ENCODE results near the gene ODAD3.
"Not testable (repeated sequence)": the region's sequence is repeated elsewhere in the genome, so short reads cannot be mapped to it uniquely, and the experiment has no call there.

The ODAD3 gene

GRCh38 chr19:11473725-11474124 is 38.8 kb upstream of the ODAD3 start:
- no peak for TF ChIP-seq POLR2A (IDR thresholded peaks at IDR 0.05; ENCODE audit: low read length)
- no peak for TF ChIP-seq GATA1 (IDR thresholded peaks at IDR 0.05; ENCODE audit: low read depth, low read length)
- DNase-seq, result no peak

- DNase-seq, result not testable (repeated sequence)
These were observed 33.4 kb upstream of the ODAD3 start for GRCh38 chr19:11468266-11468845.

GRCh38 chr19:11465600-11465999 is 30.7 kb upstream of the ODAD3 start:
- no peak for DNase-seq
- TF ChIP-seq POLR2A (IDR thresholded peaks at IDR 0.05; ENCODE audit: low read length) (no peak), GATA1 (IDR thresholded peaks at IDR 0.05; ENCODE audit: low read depth, low read length) (no peak)

GRCh38 chr19:11464333-11465265 is 29.7 kb upstream of the ODAD3 start:
- no peak for DNase-seq
- no peak for TF ChIP-seq GATA1 (IDR thresholded peaks at IDR 0.05; ENCODE audit: low read depth, low read length)
- TF ChIP-seq POLR2A (IDR thresholded peaks at IDR 0.05; ENCODE audit: low read length), result no peak

GRCh38 chr19:11463391-11463790 is 28.5 kb upstream of the ODAD3 start:
- no peak for DNase-seq
- no peak for TF ChIP-seq POLR2A (IDR thresholded peaks at IDR 0.05; ENCODE audit: low read length)
- TF ChIP-seq GATA1 (IDR thresholded peaks at IDR 0.05; ENCODE audit: low read depth, low read length), result no peak

- TF ChIP-seq GATA1 (IDR thresholded peaks at IDR 0.05; ENCODE audit: low read depth, low read length), result no peak
- TF ChIP-seq POLR2A (IDR thresholded peaks at IDR 0.05; ENCODE audit: low read length), result no peak
- no peak for DNase-seq
These were observed 26.5 kb upstream of the ODAD3 start for GRCh38 chr19:11461453-11461852.

- TF ChIP-seq GATA1 (IDR thresholded peaks at IDR 0.05; ENCODE audit: low read depth, low read length) (no peak), POLR2A (IDR thresholded peaks at IDR 0.05; ENCODE audit: low read length) (no peak)
- peak in 1 of 2 experiments; percentile 45 for DNase-seq
These were observed 25.3 kb upstream of the ODAD3 start for GRCh38 chr19:11460207-11460606.

- DNase-seq, result not testable (repeated sequence)
These were observed 24.0 kb upstream of the ODAD3 start for GRCh38 chr19:11458912-11459311.

- no peak for DNase-seq
- TF ChIP-seq GATA1 (IDR thresholded peaks at IDR 0.05; ENCODE audit: low read depth, low read length) (no peak), POLR2A (IDR thresholded peaks at IDR 0.05; ENCODE audit: low read length) (no peak)
These were observed 23.4 kb upstream of the ODAD3 start for GRCh38 chr19:11458236-11458900.

- no peak for DNase-seq
- TF ChIP-seq GATA1 (IDR thresholded peaks at IDR 0.05; ENCODE audit: low read depth, low read length) (no peak), POLR2A (IDR thresholded peaks at IDR 0.05; ENCODE audit: low read length) (no peak)
These were observed 22.9 kb upstream of the ODAD3 start for GRCh38 chr19:11457831-11458230.

- DNase-seq, result no peak
- TF ChIP-seq POLR2A (IDR thresholded peaks at IDR 0.05; ENCODE audit: low read length), result no peak
- TF ChIP-seq GATA1 (IDR thresholded peaks at IDR 0.05; ENCODE audit: low read depth, low read length), result no peak
These were observed 22.2 kb upstream of the ODAD3 start for GRCh38 chr19:11457115-11457514.

GRCh38 chr19:11456659-11457058 is 21.7 kb upstream of the ODAD3 start:
- TF ChIP-seq GATA1 (IDR thresholded peaks at IDR 0.05; ENCODE audit: low read depth, low read length), result no peak
- TF ChIP-seq POLR2A (IDR thresholded peaks at IDR 0.05; ENCODE audit: low read length), result no peak

GRCh38 chr19:11455233-11455554 is 20.3 kb upstream of the ODAD3 start:
- DNase-seq, result not testable (repeated sequence)

More at GRCh38 chr19:11456659-11457058, 21.7 kb upstream of the ODAD3 start:
- no peak for DNase-seq

- TF ChIP-seq POLR2A (IDR thresholded peaks at IDR 0.05; ENCODE audit: low read length) (no peak), GATA1 (IDR thresholded peaks at IDR 0.05; ENCODE audit: low read depth, low read length) (no peak)
- DNase-seq, result peak in 1 of 2 experiments; percentile 41
These were observed 18.8 kb upstream of the ODAD3 start for GRCh38 chr19:11453468-11454341.

Measured in erythroblast (primary cell).